Gastroesophageal sphincter (tissue), 4 donors: ENCODE results near the gene THBS3. TPM values are rescaled to one million over a fixed set of nuclear protein-coding genes. Genes with fewer than 3 reads are reported as not detected.

Experiments
- ATAC-seq: fragments of 150-250 bp; one replicate; pipeline ENCODE4 v1.9.1; 2016; ENCODE audit warnings: mild to moderate bottlenecking, moderate library complexity
- H3K27ac ChIP-seq, 4 donors: fragments of 200-600 bp; sonication (generic) in 3 of 4; 1 replicate in 3 of 4; 2 replicates in 1 of 4; pipeline ENCODE4 v1.5.1; 2016 to 2019
- H3K27me3 ChIP-seq: fragments of 200-600 bp; sonication (generic); one replicate; pipeline ENCODE4 v1.5.1; 2019
- H3K36me3 ChIP-seq, 2 donors: fragments of 200-600 bp; sonication (generic); one replicate each; pipeline ENCODE4 v1.5.1; 2019; ENCODE audit warnings: control low read depth in 1 of 2
- H3K4me1 ChIP-seq, 3 donors: fragments of 200-600 bp; sonication (generic); 1 replicate in 2 of 3; 2 replicates in 1 of 3; pipeline ENCODE4 v1.5.1; 2016 to 2019; ENCODE audit warnings: control low read depth in 2 of 3
- H3K4me3 ChIP-seq, 2 donors: fragments of 200-600 bp; sonication (generic); one replicate each; pipeline ENCODE4 v1.5.1; 2019; ENCODE audit warnings: mild to moderate bottlenecking in 1 of 2, moderate library complexity in 1 of 2
- H3K9me3 ChIP-seq, 3 donors: fragments of 200-600 bp; sonication (generic); one replicate each; pipeline ENCODE4 v1.5.1; 2017 to 2019; ENCODE audit warnings: control low read depth in 2 of 3
- EP300 ChIP-seq: sonication (generic); formaldehyde crosslinking; IDR thresholded peaks from one replicate; pipeline ENCODE4 v1.6.1; 2017; ENCODE audit warnings: antibody characterized with exemption, mild to moderate bottlenecking
- POLR2A ChIP-seq, 2 donors: fragments of 450-650 bp; IDR thresholded peaks; one replicate each; pipeline ENCODE4 v1.6.1; 2017; ENCODE audit warnings: antibody characterized with exemption in 2 of 2, mild to moderate bottlenecking in 2 of 2, moderate library complexity in 1 of 2
- POLR2AphosphoS5 ChIP-seq: sonication (generic); formaldehyde crosslinking; IDR thresholded peaks from one replicate; pipeline ENCODE4 v1.6.1; 2017; ENCODE audit warnings: antibody characterized with exemption
- WGBS, 2 donors: methylation state at CpG; one replicate each; pipeline ENCODE4 v1.1.5; 2018; ENCODE audit warnings: low coverage in 1 of 2; 5-methylcytosine and 5-hydroxymethylcytosine counted together
- total RNA-seq, 4 donors: library from RNA; depleted of rRNA; stranded (reverse); fragments of >200 nt; gene quantifications; one replicate each; pipeline ENCODE4 v1.1.0, GENCODE V29; 2016
- TF ChIP-seq, protein P1 (sequence below), 4 experiments: fragments of 200-600 bp in 2 of 4; fragments of 450-650 bp in 2 of 4; sonication (generic) in 1 of 4; IDR thresholded peaks; one replicate each; pipeline ENCODE4 v1.5.1; 2017 to 2019; ENCODE audit warnings: antibody characterized with exemption in 4 of 4, mild to moderate bottlenecking in 2 of 4, moderate library complexity in 2 of 4

Gene THBS3
- total RNA-seq, 4 donors from 2014 or later, result 17.9 to 25.6 (median 20.1) TPM

DNA sequence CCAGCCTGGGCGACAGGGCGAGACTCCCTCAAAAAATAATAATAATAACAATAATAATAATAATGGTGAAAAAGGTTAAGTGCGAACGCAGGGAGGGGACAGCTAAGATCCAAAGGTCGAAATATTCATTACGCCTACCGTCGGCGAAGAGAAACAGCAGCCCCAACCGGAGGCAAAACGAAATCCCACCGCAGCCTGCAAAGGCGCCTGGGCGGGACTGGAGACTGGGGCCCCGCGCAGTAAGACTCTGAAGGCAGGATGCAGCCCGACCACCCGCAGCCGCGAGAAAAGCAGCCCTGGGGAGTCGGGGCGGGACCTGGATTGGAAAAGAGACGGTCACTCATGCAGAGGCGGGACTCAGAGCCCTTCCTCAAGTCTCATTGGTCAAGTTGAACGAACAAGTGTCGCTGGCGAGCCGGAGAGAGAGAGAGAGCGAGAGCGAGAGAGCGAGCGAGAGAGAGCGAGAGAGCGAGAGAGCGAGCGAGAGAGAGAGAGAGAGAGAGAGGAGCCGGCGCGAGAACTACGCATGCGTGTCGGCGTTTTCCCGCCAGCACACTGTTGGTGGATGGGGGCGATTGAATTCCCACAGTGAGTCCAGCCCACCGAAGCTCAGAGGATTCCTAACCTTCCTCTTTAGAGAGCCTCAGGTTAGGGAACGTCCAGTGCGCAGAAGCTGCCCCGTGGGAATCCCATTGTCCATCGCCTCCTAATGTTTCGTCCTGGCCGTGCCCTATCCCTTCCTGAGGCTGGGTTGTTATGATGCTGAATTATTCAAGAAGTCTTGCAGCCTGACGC, 36.9 kb upstream of the THBS3 start:
- Histone ChIP-seq H3K36me3 (peaks cover 0 to 28% of the 10 kb centered on the region in 2 donors), H3K4me1 (peaks cover 0 to 54% (median 15%) of the 10 kb centered on the region in 3 donors), H3K27ac (peak overlapping the region; percentile 84 to 90 (median 88)), H3K4me3 (peak overlapping the region; percentile 49 to 55), H3K9me3 (no peaks in the 10 kb centered on the region), H3K27me3 (no peaks in the 10 kb centered on the region)
- peak; percentile 71 to 92 for TF ChIP-seq POLR2A (IDR thresholded peaks at IDR 0.05)
- TF ChIP-seq POLR2AphosphoS5, result peak; percentile 94
- TF ChIP-seq, protein P1, sequence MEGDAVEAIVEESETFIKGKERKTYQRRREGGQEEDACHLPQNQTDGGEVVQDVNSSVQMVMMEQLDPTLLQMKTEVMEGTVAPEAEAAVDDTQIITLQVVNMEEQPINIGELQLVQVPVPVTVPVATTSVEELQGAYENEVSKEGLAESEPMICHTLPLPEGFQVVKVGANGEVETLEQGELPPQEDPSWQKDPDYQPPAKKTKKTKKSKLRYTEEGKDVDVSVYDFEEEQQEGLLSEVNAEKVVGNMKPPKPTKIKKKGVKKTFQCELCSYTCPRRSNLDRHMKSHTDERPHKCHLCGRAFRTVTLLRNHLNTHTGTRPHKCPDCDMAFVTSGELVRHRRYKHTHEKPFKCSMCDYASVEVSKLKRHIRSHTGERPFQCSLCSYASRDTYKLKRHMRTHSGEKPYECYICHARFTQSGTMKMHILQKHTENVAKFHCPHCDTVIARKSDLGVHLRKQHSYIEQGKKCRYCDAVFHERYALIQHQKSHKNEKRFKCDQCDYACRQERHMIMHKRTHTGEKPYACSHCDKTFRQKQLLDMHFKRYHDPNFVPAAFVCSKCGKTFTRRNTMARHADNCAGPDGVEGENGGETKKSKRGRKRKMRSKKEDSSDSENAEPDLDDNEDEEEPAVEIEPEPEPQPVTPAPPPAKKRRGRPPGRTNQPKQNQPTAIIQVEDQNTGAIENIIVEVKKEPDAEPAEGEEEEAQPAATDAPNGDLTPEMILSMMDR (IDR thresholded peaks at IDR 0.05), result peak in 3 of 4 experiments; percentile 29 to 94 (median 73)
- no peak for TF ChIP-seq EP300
- WGBS, 2 donors, result 0 to 1% methylated on average over 23 to 49 of the region's 53 CpGs
- peak; percentile 96 for ATAC-seq

DNA sequence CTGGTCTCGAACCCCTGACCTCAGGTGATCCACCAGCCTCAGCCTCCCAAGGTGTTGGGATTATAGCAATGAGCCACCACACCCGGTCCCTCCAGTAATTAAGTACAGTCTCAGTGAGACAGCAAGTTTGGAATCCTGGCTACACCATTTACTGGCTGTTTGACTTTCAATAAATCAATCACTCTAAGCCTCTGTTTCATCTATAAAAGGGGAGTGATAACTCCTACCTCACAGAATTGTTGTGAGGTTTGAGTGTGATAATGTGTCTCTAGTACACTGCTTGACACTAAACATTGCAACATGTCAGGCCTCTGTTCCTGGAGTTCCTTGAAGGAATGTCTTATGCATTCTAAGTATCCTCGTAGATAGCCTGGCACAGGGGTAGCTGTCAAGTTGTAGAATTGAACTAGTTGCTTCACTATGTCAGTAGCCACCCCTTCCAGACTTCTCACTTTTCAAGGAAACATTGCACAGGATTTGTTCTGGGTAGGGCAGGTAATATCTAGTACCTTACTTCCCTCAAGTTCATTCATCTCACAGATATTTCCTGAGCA, 35.2 kb upstream of the THBS3 start:
- Histone ChIP-seq H3K4me3 (no peak overlapping the region), H3K9me3 (no peaks in the 10 kb centered on the region), H3K27ac (peak overlapping the region; percentile 84 to 90 (median 88)), H3K4me1 (peaks cover 0 to 54% (median 15%) of the 10 kb centered on the region in 3 donors), H3K27me3 (no peaks in the 10 kb centered on the region), H3K36me3 (peaks cover 0 to 32% of the 10 kb centered on the region in 2 donors)
- TF ChIP-seq POLR2A (IDR thresholded peaks at IDR 0.05), result no peak
- TF ChIP-seq POLR2AphosphoS5, result no peak
- TF ChIP-seq EP300, result no peak
- TF ChIP-seq, protein P1 (IDR thresholded peaks at IDR 0.05), result no peak
- 45 to 71% methylated on average over 2 of the region's 3 CpGs for WGBS, 2 donors
- no peak for ATAC-seq

- Histone ChIP-seq H3K27ac (peak overlapping the region in 2 of 4 donors; percentile 4 to 89), H3K4me3 (no peak overlapping the region), H3K36me3 (peaks cover 0 to 32% of the 10 kb centered on the region in 2 donors), H3K27me3 (no peaks in the 10 kb centered on the region), H3K4me1 (peaks cover 0 to 54% (median 15%) of the 10 kb centered on the region in 3 donors), H3K9me3 (no peaks in the 10 kb centered on the region)
- ATAC-seq, result no peak
- 0 to 58% methylated on average over 1 to 4 of the region's 4 CpGs for WGBS, 2 donors
- TF ChIP-seq POLR2A (IDR thresholded peaks at IDR 0.05), result no peak
- TF ChIP-seq POLR2AphosphoS5, result no peak
- TF ChIP-seq EP300, result no peak
- TF ChIP-seq, protein P1 (IDR thresholded peaks at IDR 0.05), result no peak
These were observed 34.2 kb upstream of the THBS3 start for GRCh38 chr1:155241841-155242264.

DNA sequence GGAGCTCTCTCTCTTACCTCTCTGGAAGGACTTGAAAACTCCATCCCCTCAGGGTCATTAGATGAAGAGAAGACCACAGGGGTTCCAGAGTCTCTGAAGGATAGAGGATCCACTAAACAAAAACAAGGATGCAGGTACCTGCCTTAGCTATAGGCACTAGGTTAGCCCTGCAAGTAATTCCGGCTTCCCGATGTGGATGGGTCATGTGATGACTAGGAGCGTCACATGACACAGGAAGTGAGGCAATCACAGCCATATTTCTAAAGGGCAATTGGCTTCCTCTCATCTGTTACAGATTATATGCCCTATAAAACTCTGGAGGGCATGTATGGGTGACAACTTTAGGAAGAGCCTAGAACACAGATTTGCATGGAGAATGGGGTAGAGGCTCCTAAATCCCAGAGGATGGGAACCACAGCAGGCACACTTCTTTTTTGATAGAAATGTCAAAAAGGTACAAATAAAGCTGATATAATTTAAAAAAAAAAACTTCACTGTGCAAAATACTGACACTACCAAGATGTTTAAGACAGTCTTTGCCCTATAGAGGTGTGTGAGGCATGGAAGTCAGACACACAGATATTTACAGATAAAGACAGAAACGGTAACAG, 33.5 kb upstream of the THBS3 start:
- H3K9me3 ChIP-seq, result no peaks in the 10 kb centered on the region
- peaks cover 0 to 38% of the 10 kb centered on the region in 2 donors for H3K36me3 ChIP-seq
- no peak for ATAC-seq
- H3K27me3 ChIP-seq, result no peaks in the 10 kb centered on the region
- peak overlapping the region in 2 of 4 donors; percentile 45 to 89 for H3K27ac ChIP-seq
- peak overlapping the region; percentile 30 to 45 for H3K4me3 ChIP-seq
- TF ChIP-seq POLR2AphosphoS5 (no peak), POLR2A (IDR thresholded peaks at IDR 0.05) (no peak), EP300 (no peak)
- TF ChIP-seq, protein P1 (IDR thresholded peaks at IDR 0.05), result no peak
- 14 to 19% methylated on average over 4 of the region's 4 CpGs for WGBS, 2 donors
- H3K4me1 ChIP-seq, result peaks cover 0 to 54% (median 15%) of the 10 kb centered on the region in 3 donors
